Aorta (tissue), 5 donors: ENCODE measurements around the gene GTF3C1. TPM values are rescaled to one million over a fixed set of nuclear protein-coding genes. Genes with fewer than 3 reads are reported as not detected.
A peak's percentile ranks its signal among the peaks of the same experiment; 100 is the strongest.

Experiments
- ATAC-seq: fragments of 200-7000 bp; cut with Tn5 transposase; one replicate; pipeline ENCODE4 v1.9.1; 2022; ENCODE audit warnings: moderate library complexity; ENCODE audit not compliant: low FRiP score
- DNase-seq, 2 donors: peaks; one replicate each; pipeline ENCODE4 v3.0.0-alpha.2; 2020
- H3K27ac ChIP-seq, 2 donors: one replicate each; pipeline ENCODE4 v1.5.1; 2013; ENCODE audit warnings: low read length in 2 of 2, mild to moderate bottlenecking in 2 of 2, moderate library complexity in 2 of 2, control low read depth in 1 of 2, inconsistent platforms in 1 of 2, low read depth in 1 of 2
- H3K27me3 ChIP-seq, 2 donors: one replicate each; pipeline ENCODE4 v1.6.1; 2013; ENCODE audit warnings: control low read depth in 1 of 2, low read length in 1 of 2, mild to moderate bottlenecking in 1 of 2, moderate library complexity in 1 of 2; ENCODE audit not compliant: insufficient read depth in 2 of 2, control insufficient read depth in 1 of 2
- H3K36me3 ChIP-seq, 2 donors: one replicate each; pipeline ENCODE4 v1.6.1; 2013; ENCODE audit warnings: control low read depth in 1 of 2, low read length in 1 of 2, mild to moderate bottlenecking in 1 of 2; ENCODE audit not compliant: insufficient read depth in 2 of 2, control insufficient read depth in 1 of 2
- H3K4me1 ChIP-seq, 2 donors: one replicate each; pipeline ENCODE4 v1.6.1; 2013; ENCODE audit warnings: low read length in 2 of 2, control low read depth in 1 of 2, mild to moderate bottlenecking in 1 of 2, moderate library complexity in 1 of 2; ENCODE audit not compliant: insufficient read depth in 2 of 2, control insufficient read depth in 1 of 2
- H3K4me3 ChIP-seq, 2 donors: one replicate each; pipeline ENCODE4 v1.5.1; 2013; ENCODE audit warnings: low read length in 2 of 2, control low read depth in 1 of 2, mild to moderate bottlenecking in 1 of 2
- H3K9me3 ChIP-seq: one replicate; pipeline ENCODE4 v1.6.1; 2013; ENCODE audit warnings: mild to moderate bottlenecking, low read length; ENCODE audit not compliant: control insufficient read depth
- WGBS, 2 donors: extraction: QIAGEN DNeasy Blood & Tissue Kit; methylation state at CpG; one replicate each; pipeline ENCODE4 v1.1.7; 2013; 5-methylcytosine and 5-hydroxymethylcytosine counted together
- intact Hi-C, 2 donors: fragments of 100-400 bp; cut with DNase I; formaldehyde crosslinking; loops; one replicate each; pipeline versions ENCODE4 v1.14.2 to v1.15.0; 2022
- polyA plus RNA-seq, 2 donors: library from polyadenylated mRNA; stranded (reverse); fragments of 200-250 nt; gene quantifications; one replicate each; pipeline ENCODE4 v1.2.3, GENCODE V29; 2013
- total RNA-seq, 2 donors: library from RNA; stranded (reverse); fragmentation: NEBNext Ultra II Directional; extraction: Animal tissue kit (Norgen Biotek cat#: 25700); gene quantifications; one replicate each; pipeline ENCODE4 v1.2.1, GENCODE V29; 2021
- donor health status: healthy with polysubstance abuse.
- donor health status: Bipolar disorder and iron deficiency.
- donor health status: DM: no; HTN: no; CAD: no.
- donor health status: DM: no; HTN: no; CAD: no.
- donor health status: DM: yes; HTN: yes; CAD: no.

The GTF3C1 gene
- total and polyA plus RNA-seq, 4 donors = 9.4 to 72.2 (median 47.7) TPM

GRCh38 chr16:27551036-27551435 is 1.3 kb upstream of the GTF3C1 start:
- Histone ChIP-seq H3K4me3 (no peak overlapping the region), H3K36me3 (no peaks in the 10 kb centered on the region), H3K4me1 (peaks cover 0 to 3% of the 10 kb centered on the region in 2 donors), H3K27me3 (no peaks in the 10 kb centered on the region), H3K27ac (no peak overlapping the region), H3K9me3 (no peaks in the 10 kb centered on the region)
- DNase-seq (no peak), ATAC-seq (no peak)
- intact Hi-C loops = no loop called here
- 2 to 6% methylated on average over 1 of the region's 1 CpG for WGBS, 2 donors

- intact Hi-C loops = no loop called here
- Histone ChIP-seq H3K27me3 (no peaks in the 10 kb centered on the region), H3K27ac (peak overlapping the region in 1 of 2 donors; percentile 65), H3K9me3 (no peaks in the 10 kb centered on the region), H3K4me3 (peak overlapping the region; percentile 58 to 75), H3K36me3 (no peaks in the 10 kb centered on the region), H3K4me1 (peaks cover 0 to 3% of the 10 kb centered on the region in 2 donors)
- WGBS, 2 donors = 37 to 39% methylated on average over 4 of the region's 4 CpGs
- DNase-seq (no peak), ATAC-seq (no peak)
Measured at GRCh38 chr16:27550582-27550920, 838 bp upstream of the GTF3C1 start.

GRCh38 chr16:27549464-27549745 is 308 bp downstream of the GTF3C1 start:
- ATAC-seq = peak; percentile 82
- WGBS, 2 donors = 0% methylated on average over 20 to 21 of the region's 21 CpGs
- peaks cover 2 to 5% of the 10 kb centered on the region in 2 donors for H3K36me3 ChIP-seq

GRCh38 chr16:27547851-27548250 is 1.9 kb downstream of the GTF3C1 start:
- peaks cover 5 to 8% of the 10 kb centered on the region in 2 donors for H3K36me3 ChIP-seq
- no peak overlapping the region for H3K4me3 ChIP-seq
- ATAC-seq = no peak
- intact Hi-C loops = no loop called here
- no peaks in the 10 kb centered on the region for H3K9me3 ChIP-seq
- H3K27ac ChIP-seq = no peak overlapping the region
- no peaks in the 10 kb centered on the region for H3K27me3 ChIP-seq
- 94 to 98% methylated on average over 2 of the region's 2 CpGs for WGBS, 2 donors
- DNase-seq = no peak
- H3K4me1 ChIP-seq = peaks cover 0 to 3% of the 10 kb centered on the region in 2 donors

More at GRCh38 chr16:27549464-27549745, 308 bp downstream of the GTF3C1 start:
- Histone ChIP-seq H3K4me1 (peaks cover 0 to 3% of the 10 kb centered on the region in 2 donors), H3K27ac (peak overlapping the region in 1 of 2 donors; percentile 59), H3K4me3 (peak overlapping the region; percentile 93 to 95), H3K27me3 (no peaks in the 10 kb centered on the region), H3K9me3 (no peaks in the 10 kb centered on the region)
- intact Hi-C loops = no loop called here
- no peak for DNase-seq

- Histone ChIP-seq H3K9me3 (no peaks in the 10 kb centered on the region), H3K4me1 (peaks cover 0 to 3% of the 10 kb centered on the region in 2 donors), H3K36me3 (peaks cover 5 to 12% of the 10 kb centered on the region in 2 donors), H3K27me3 (no peaks in the 10 kb centered on the region), H3K27ac (no peak overlapping the region), H3K4me3 (no peak overlapping the region)
- intact Hi-C loops = no loop called here
- 83 to 91% methylated on average over 4 of the region's 4 CpGs for WGBS, 2 donors
- ATAC-seq = no peak
- DNase-seq = peak in 1 of 2 donors; percentile 19
Measured at GRCh38 chr16:27547134-27547533, 2.6 kb downstream of the GTF3C1 start.

- H3K27me3 ChIP-seq = no peaks in the 10 kb centered on the region
- peaks cover 0 to 3% of the 10 kb centered on the region in 2 donors for H3K4me1 ChIP-seq
- intact Hi-C loops = no loop called here
- H3K9me3 ChIP-seq = no peaks in the 10 kb centered on the region
- WGBS, 2 donors = 89 to 92% methylated on average over 4 of the region's 4 CpGs
- H3K4me3 ChIP-seq = no peak overlapping the region
- ATAC-seq = no peak
- DNase-seq = peak in 1 of 2 donors; percentile 22
- peaks cover 8 to 18% of the 10 kb centered on the region in 2 donors for H3K36me3 ChIP-seq
- H3K27ac ChIP-seq = no peak overlapping the region
Measured at GRCh38 chr16:27544671-27545070, 5.0 kb downstream of the GTF3C1 start.

GRCh38 chr16:27543801-27544200 is 5.9 kb downstream of the GTF3C1 start:
- Histone ChIP-seq H3K36me3 (peaks cover 8 to 18% of the 10 kb centered on the region in 2 donors), H3K27me3 (no peaks in the 10 kb centered on the region), H3K9me3 (no peaks in the 10 kb centered on the region), H3K4me3 (no peak overlapping the region), H3K4me1 (peaks cover 0 to 3% of the 10 kb centered on the region in 2 donors), H3K27ac (no peak overlapping the region)
- no peak for DNase-seq
- intact Hi-C loops = no loop called here
- WGBS, 2 donors = 91 to 97% methylated on average over 3 of the region's 3 CpGs
- no peak for ATAC-seq

- peaks cover 19 to 20% of the 10 kb centered on the region in 2 donors for H3K36me3 ChIP-seq
- intact Hi-C loops = no loop called here
- ATAC-seq (no peak), DNase-seq (peak in 1 of 2 donors; percentile 3)
- no peaks in the 10 kb centered on the region for H3K4me1 ChIP-seq
- no peaks in the 10 kb centered on the region for H3K9me3 ChIP-seq
- H3K27me3 ChIP-seq = no peaks in the 10 kb centered on the region
- no peak overlapping the region for H3K27ac ChIP-seq
- whole genome bisulfite sequencing, 2 donors = 76 to 77% methylated on average over 5 of the region's 5 CpGs
- no peak overlapping the region for H3K4me3 ChIP-seq
Measured at GRCh38 chr16:27539636-27540035, 10.1 kb downstream of the GTF3C1 start.

- Histone ChIP-seq H3K27me3 (no peaks in the 10 kb centered on the region), H3K9me3 (no peaks in the 10 kb centered on the region), H3K4me1 (no peaks in the 10 kb centered on the region), H3K27ac (no peak overlapping the region), H3K4me3 (no peak overlapping the region), H3K36me3 (peaks cover 16 to 20% of the 10 kb centered on the region in 2 donors)
- ATAC-seq (no peak), DNase-seq (no peak)
- WGBS, 2 donors = 92 to 100% methylated on average over 2 of the region's 2 CpGs
- intact Hi-C loops = no loop called here
Measured at GRCh38 chr16:27539120-27539519, 10.6 kb downstream of the GTF3C1 start.
